NCI-H187 treated with DMSO at 0.1 percent for 48 hours (cell line): ENCODE results near the gene GATAD2A.

Experiments used
- DNase-seq: peaks from one replicate; lab custom pipeline; 2025; lab: John Stamatoyannopoulos, UW

GATAD2A gene

DNA sequence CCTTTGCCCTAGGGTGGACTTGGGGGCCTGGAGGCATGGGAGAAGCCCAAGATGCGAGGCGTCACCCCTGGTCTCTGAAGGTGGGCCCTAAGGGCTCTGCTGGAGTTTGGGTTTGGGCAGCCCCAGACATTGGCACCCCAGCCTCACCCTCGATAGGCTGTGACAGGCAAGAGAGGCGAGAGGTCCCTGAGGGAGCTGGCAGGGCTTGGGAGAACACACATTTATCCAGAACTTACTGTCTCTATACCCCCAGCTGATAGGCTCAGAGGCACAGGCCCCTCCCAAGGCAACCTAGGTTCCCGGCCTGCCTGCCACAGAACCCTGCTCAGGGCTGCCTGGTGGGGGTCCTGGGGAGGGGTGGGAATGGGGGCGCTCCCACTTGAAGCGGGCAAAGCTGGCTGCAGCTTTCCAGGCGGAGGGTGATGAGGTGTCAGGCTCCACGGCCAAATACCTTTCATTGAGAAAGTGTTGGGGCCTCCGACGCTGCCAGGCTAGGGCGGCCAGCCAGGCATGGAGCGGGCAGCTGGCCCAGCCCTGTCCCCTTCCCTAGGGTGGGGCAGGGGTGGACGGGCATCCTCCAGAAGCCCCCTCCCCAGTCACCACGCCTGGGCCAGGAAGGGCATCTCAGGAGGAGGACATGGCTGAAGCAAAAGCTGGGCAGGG lies 142.3 kb downstream of the GATAD2A start:
- no peak for DNase-seq

DNA sequence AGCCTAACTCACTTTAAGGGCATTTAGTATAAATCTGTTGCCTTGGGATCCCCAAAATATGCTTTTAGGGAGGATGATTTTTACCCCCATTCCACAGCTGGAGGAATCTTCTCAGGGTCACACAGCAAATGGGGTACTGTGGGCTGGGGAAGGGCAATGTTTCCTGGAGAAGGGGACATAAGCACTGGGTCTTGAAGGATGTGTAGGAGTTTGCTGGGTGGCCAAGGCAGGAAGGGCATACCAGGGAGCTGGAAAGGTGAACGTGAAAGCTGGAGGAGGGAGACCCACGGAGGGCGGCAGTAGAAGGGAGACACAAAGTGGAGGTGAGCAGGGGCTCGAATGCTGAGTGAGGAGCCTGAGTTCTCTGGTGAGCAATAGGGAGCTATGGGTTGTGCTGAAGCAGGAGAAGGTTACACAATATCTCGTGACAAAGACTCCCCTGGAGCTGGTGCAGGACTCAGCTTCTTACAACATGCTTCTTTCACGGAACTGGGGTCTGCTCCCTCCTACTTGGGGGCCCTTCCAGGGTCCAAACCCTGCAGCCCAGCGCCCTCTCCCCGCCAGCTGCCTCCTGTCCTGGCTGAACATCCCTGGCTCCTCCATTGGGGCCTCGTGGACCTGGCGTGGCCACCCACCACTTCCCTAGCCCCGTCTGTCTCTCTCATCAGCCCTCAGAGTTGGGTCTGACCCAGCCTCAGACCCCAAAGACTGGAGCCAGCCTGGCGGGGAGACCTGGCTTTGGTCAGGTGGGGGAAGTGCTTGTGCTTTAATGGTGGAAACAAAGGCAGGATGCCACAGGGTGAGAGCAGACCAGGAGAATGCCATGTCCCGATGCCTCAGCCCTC lies 143.7 kb downstream of the GATAD2A start:
- no peak for DNase-seq

DNA sequence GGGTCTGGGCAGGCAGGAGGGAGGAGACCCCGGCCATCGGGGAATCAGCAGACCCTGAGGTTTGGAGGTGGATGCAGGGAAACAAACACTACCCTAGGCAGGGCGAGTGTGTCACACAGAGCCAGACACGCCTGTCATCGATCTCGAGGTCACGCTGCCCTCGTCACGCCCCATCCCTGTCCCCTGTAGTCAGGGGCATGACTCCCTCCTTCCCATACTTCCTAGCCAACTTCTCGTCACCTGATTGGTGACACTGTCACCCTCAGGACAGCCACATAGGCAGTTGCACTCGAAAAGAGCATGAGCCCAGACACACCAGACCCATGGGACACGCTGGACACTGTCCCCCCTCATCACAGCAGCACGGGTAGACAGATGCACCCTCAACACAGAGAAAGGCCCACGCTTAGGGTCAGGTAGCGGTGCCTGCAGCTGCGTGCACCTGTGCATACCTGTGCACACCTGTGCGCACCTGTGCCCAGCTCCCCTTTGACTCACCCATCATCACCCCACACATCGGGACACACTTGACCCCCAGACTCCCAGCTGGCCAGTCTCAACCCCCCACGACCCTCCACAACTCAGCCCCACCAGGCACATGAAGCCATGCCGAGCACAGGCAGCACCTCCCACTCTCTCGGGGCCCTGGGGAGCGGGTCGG lies 144.5 kb downstream of the GATAD2A start:
- no peak for DNase-seq

DNA sequence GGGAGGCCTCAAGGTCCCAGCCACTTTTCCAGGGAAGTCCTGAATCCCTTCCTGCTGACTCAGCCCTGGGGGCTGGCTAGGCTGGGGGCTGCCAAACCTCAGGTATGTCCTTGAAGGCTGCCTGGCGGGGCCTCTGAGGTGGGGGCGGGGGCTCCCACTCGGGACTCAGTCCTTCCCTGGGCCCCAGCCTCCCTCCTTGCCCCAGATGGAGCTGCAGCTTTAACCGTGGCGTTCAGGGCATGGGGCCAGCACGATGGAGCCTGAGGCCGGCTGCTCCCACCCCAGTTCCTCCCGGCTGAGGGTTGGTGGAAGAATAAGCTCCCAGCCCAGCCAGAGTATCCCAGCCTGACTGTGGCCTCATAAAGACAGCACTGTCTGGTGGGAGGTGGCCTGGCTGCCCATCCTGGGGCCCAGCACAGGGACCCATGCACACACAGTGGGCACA lies 145.0 kb downstream of the GATAD2A start:
- no peak for DNase-seq

DNA sequence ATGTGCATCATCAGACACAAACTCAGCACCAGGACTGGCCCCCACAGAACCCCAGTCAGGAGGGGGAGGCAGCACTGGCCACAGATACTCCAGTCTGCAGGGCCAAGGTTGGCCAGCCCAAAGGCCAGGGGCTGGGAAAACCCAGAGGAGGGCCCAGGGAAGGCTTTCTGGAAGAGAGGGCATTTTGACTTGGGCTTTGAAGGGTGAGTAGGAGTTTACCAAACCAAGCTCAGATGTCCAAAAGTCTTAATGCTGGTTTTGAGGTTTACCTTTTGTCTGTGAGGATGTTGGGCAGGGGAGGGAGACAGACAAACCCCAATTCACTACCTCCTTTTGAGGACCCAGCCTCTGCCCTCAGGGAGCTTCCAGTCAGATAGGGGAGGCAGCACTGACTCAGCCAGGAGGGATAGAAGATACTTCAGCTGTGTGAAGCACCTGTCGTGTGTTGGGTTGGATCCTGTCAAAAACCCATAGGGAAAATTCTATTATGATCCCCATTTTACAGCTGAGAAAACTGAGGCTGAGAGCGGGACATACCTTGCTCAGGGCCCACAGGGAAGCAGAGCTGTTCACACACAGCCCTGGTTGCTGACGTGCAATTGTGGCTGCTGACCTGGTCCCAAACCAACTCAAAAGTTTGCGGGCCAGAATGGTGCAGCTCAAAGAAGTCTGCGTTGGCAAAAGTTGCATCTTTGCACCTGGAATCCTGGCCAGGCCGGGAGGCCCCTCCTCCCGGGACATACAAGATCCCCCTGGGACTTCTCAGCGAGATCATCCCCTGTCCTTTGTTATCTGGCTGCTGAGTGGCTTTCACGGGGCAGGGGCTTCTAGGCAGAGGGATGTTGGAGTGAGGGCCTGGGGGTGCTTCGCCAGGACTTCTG lies 145.7 kb downstream of the GATAD2A start:
- no peak for DNase-seq

DNA sequence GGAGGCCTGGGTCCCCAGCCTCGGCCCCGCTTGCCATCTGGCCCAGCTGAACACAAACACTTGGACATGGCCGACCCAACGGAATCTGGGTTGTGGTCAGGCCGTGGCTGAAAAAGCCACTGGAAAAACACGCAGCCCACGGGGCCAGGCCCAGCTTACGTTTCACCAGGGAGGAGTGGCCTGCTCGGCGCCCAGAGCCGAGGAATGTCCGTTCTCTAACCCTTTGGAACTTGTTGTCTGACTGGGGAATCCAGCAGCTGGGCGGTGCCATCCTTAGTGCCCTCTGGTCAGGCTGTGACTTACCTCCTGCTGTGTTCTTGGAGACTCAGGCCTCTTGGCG lies 146.3 kb downstream of the GATAD2A start:
- DNase-seq, result no peak

DNA sequence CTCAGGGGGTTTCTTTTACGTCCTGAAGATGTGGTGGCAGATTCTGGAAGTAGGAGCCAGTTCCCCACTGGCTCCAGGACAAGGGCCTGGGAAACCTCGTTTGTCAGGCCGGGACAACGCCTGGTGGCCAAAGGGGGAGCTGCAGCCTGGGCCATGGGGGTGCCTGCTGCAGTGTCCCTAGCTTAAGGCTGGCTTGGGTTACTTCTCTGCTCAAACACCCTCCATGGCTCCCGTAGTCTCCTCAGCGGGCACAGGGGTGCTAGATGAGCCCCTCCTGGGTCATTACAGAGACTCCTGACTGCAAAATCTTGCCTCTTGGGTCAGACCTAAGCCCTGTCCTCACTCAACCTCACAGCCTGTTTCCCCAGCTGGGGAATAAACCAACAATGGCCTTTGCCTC lies 147.3 kb downstream of the GATAD2A start:
- DNase-seq, result no peak

DNA sequence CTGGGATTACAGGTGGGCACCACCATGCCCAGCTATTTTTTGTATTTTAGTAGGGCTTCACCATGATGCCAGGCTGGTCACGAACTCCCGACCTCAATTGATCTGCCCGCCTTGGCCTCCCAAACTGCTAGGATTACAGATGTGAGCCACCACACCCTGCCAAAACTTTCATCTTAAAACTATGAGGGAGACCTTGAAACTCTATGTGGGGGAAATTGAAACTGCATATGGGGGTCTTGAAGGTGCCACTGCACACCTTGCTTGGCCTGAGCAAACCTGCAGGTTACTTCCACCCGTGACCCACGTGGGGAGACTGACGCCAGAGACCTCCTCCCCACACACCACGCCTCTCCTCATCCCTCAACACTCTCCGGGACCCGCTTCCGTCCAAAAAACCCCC lies 148.2 kb downstream of the GATAD2A start:
- DNase-seq, result no peak

DNA sequence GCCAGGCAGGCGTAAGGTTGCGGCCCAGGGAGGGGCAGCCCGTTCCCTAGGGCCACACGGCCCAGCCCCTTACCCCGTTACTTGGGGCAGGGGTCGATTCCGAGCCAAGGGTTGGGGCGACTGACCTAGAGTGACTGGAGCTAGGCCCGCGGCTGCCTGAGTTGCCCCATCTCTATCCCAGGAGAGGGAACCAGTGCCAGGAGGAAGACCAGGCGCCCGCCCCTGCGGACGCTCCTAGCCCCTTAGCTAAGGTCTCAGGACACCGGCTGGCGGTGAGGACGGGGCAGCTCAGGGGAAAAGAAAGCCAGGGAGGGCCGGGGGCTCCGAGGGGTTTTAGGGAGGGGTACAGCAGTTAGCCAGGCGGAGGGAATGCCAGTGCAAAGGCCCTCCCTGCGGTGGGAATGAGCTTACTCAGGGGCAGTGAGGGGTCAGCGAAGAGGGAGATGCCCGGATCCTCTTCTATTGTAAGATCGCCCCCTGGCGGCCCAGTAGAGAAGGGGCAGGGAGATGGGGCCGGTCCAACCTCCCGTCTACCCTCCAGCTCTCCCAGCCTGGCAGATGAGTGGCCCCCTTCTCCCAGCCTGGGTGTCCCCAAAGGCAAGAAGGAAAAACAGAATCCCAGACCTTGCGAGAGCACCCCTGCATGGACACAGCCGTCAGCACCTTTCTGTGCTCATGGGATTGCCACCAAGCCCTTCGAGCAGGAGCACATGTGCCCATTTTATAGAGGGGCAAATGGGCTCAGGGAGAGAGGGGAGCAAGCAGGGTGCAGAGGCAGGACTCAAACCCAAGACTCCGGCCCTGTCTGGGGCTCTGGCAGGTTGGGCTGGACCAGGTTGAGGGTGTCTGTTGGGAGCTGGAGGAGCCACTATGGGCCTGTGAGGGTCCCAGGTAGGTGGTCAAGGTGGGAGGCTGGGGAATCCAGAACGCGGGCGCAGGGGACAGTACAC lies 148.9 kb downstream of the GATAD2A start:
- no peak for DNase-seq

DNA sequence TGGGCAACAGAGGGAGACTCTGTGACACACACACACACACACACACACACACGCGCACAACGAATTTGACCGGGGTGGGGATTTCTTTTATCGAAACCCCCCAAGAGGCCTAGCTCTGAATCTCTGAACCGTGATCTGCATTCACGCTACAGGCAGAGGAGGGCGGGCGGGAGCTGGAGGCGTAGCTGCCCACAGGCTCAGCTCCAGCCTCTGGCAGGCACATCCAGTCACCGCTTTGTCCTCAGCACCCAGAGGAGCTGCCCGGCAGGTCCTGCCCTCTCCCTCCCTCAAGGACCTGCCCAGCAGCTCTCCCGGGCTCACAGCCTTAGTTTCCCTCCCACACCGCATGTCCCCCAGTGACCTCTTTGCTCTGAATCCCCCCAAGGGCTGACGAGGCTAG lies 152.6 kb downstream of the GATAD2A start:
- DNase-seq, result no peak
